H9 (cell line): ENCODE measurements around the gene U2AF1L4. TPM values are rescaled to one million over a fixed set of nuclear protein-coding genes. Genes with fewer than 3 reads are reported as not detected.
A peak's percentile ranks its signal among the peaks of the same experiment; 100 is the strongest.

ENCODE experiments used
- DNase-seq: peaks from one replicate; pipeline ENCODE4 v3.0.0-alpha.2; 2017
- H2AFZ ChIP-seq: one replicate; pipeline ENCODE4 v1.6.1; 2013; ENCODE audit warnings: mild to moderate bottlenecking, low read length, control low read depth, moderate library complexity
- H2AK5ac ChIP-seq: 2 replicates; pipeline ENCODE4 v1.6.1; 2013; ENCODE audit warnings: low read length, control low read depth, mixed read lengths; ENCODE audit not compliant: insufficient read length
- H2BK120ac ChIP-seq: one replicate; pipeline ENCODE4 v1.6.1; 2013; ENCODE audit warnings: low read depth, mild to moderate bottlenecking, low read length, control low read depth, inconsistent platforms; ENCODE audit not compliant: poor library complexity, severe bottlenecking
- H2BK12ac ChIP-seq: 2 replicates; pipeline ENCODE4 v1.6.1; 2013; ENCODE audit warnings: low read length, control low read depth, mixed read lengths, low read depth; ENCODE audit not compliant: insufficient read length
- H2BK15ac ChIP-seq: 2 replicates; pipeline ENCODE4 v1.6.1; 2013; ENCODE audit warnings: low read depth, low read length, control low read depth
- H2BK20ac ChIP-seq: one replicate; pipeline ENCODE4 v1.6.1; 2013; ENCODE audit warnings: low read depth, mild to moderate bottlenecking, low read length, control low read depth, inconsistent platforms; ENCODE audit not compliant: poor library complexity, severe bottlenecking
- H2BK5ac ChIP-seq: 2 replicates; pipeline ENCODE4 v1.6.1; 2013; ENCODE audit warnings: low read length, control low read depth, mixed read lengths; ENCODE audit not compliant: insufficient read length
- H3K14ac ChIP-seq: 2 replicates; pipeline ENCODE4 v1.6.1; 2013; ENCODE audit warnings: low read length, control low read depth; ENCODE audit not compliant: insufficient read depth
- H3K18ac ChIP-seq: 2 replicates; pipeline ENCODE4 v1.6.1; 2013; ENCODE audit warnings: low read depth, mild to moderate bottlenecking, mixed read lengths, low read length, control low read depth; ENCODE audit not compliant: insufficient read length
- H3K23ac ChIP-seq: 2 replicates; pipeline ENCODE4 v1.6.1; 2013; ENCODE audit warnings: low read length, control low read depth, mixed read lengths, low read depth; ENCODE audit not compliant: insufficient read length
- H3K23me2 ChIP-seq: 2 replicates; pipeline ENCODE4 v1.6.1; 2013; ENCODE audit warnings: low read depth, mild to moderate bottlenecking, mixed read lengths, low read length, control low read depth; ENCODE audit not compliant: insufficient read length, poor library complexity, severe bottlenecking
- H3K27ac ChIP-seq: 2 replicates; pipeline ENCODE4 v1.5.1; 2013; ENCODE audit warnings: low read length, control low read depth, mixed read lengths, low read depth; ENCODE audit not compliant: insufficient read length
- H3K27me3 ChIP-seq: 2 replicates; pipeline ENCODE4 v1.6.1; 2013; ENCODE audit warnings: low read length, control low read depth, inconsistent platforms; ENCODE audit not compliant: insufficient read depth
- H3K4ac ChIP-seq: 2 replicates; pipeline ENCODE4 v1.6.1; 2013; ENCODE audit warnings: low read depth, mild to moderate bottlenecking, control low read depth, inconsistent platforms, low read length, moderate library complexity
- H3K4me1 ChIP-seq: 2 replicates; pipeline ENCODE4 v1.6.1; 2013; ENCODE audit warnings: low read length, control low read depth, inconsistent platforms; ENCODE audit not compliant: insufficient read depth
- H3K4me2 ChIP-seq: 2 replicates; pipeline ENCODE4 v1.6.1; 2013; ENCODE audit warnings: low read length, control low read depth, mixed read lengths; ENCODE audit not compliant: insufficient read length, insufficient read depth
- H3K56ac ChIP-seq: 2 replicates; pipeline ENCODE4 v1.6.1; 2013; ENCODE audit warnings: low read depth, mild to moderate bottlenecking, mixed read lengths, low read length, control low read depth; ENCODE audit not compliant: insufficient read length
- H3K79me1 ChIP-seq: 2 replicates; pipeline ENCODE4 v1.6.1; 2013; ENCODE audit warnings: low read depth, mild to moderate bottlenecking, moderate library complexity, low read length, control low read depth, inconsistent platforms; ENCODE audit not compliant: insufficient read depth, poor library complexity, severe bottlenecking
- H3K79me2 ChIP-seq: 2 replicates; pipeline ENCODE4 v1.6.1; 2013; ENCODE audit warnings: low read length, control low read depth, inconsistent platforms; ENCODE audit not compliant: insufficient read depth
- H3K9ac ChIP-seq: 2 replicates; pipeline ENCODE4 v1.6.1; 2013; ENCODE audit warnings: low read length, control low read depth, mixed read lengths; ENCODE audit not compliant: insufficient read length; ENCODE audit errors: extremely low read depth
- H3K9me3 ChIP-seq: one replicate; pipeline ENCODE4 v1.6.1; 2013; ENCODE audit warnings: low read depth, low read length, inconsistent platforms; ENCODE audit not compliant: control insufficient read depth
- H3T11ph ChIP-seq: one replicate; pipeline ENCODE4 v1.6.1; 2013; ENCODE audit warnings: mild to moderate bottlenecking, low read length, control low read depth, inconsistent platforms
- H4K20me1 ChIP-seq: one replicate; pipeline ENCODE4 v1.6.1; 2013; ENCODE audit not compliant: control insufficient read depth, insufficient read length, insufficient read depth
- H4K5ac ChIP-seq: 2 replicates; pipeline ENCODE4 v1.6.1; 2013; ENCODE audit warnings: low read depth, mild to moderate bottlenecking, mixed read lengths, low read length, control low read depth; ENCODE audit not compliant: insufficient read length
- H4K8ac ChIP-seq: replicated peaks from 2 replicates; pipeline ENCODE4 v1.6.1; 2013; ENCODE audit warnings: low read length, control low read depth, mixed read lengths, low read depth; ENCODE audit not compliant: insufficient read length
- H4K91ac ChIP-seq: 2 replicates; pipeline ENCODE4 v1.6.1; 2013; ENCODE audit warnings: low read depth, mild to moderate bottlenecking, moderate library complexity, mixed read lengths, low read length, control low read depth; ENCODE audit not compliant: insufficient read length
- H3K27ac Mint-ChIP-seq, 3 experiments: 2 replicates in 2 of 3; 3 replicates in 1 of 3; pipeline ENCODE4 v1.8.0; 2020 to 2021; ENCODE audit warnings: mixed read lengths in 3 of 3, mild to moderate bottlenecking in 1 of 3, moderate library complexity in 1 of 3
- H3K27me3 Mint-ChIP-seq: 2 replicates; pipeline ENCODE4 v1.8.0; 2021; ENCODE audit warnings: low read depth, mild to moderate bottlenecking, moderate library complexity, mixed read lengths
- H3K36me3 Mint-ChIP-seq, 3 experiments: 2 replicates in 2 of 3; 3 replicates in 1 of 3; pipeline ENCODE4 v1.8.0; 2020 to 2021; ENCODE audit warnings: low read depth in 3 of 3, mixed read lengths in 3 of 3; ENCODE audit not compliant: insufficient read depth in 1 of 3
- H3K4me1 Mint-ChIP-seq, 2 experiments: 2 replicates each; pipeline ENCODE4 v1.8.0; 2020; ENCODE audit warnings: mixed read lengths in 2 of 2
- H3K4me3 Mint-ChIP-seq, 2 experiments: 2 replicates in 1 of 2; 3 replicates in 1 of 2; pipeline ENCODE4 v1.8.0; 2020 to 2021; ENCODE audit warnings: mild to moderate bottlenecking in 2 of 2, mixed read lengths in 2 of 2, moderate library complexity in 1 of 2
- H3K9me3 Mint-ChIP-seq, 2 experiments: 2 replicates in 1 of 2; 3 replicates in 1 of 2; pipeline ENCODE4 v1.8.0; 2020; ENCODE audit warnings: mild to moderate bottlenecking in 2 of 2, mixed read lengths in 2 of 2, moderate library complexity in 1 of 2
- WGBS: extraction: QIAGEN DNeasy Blood & Tissue Kit; methylation state at CpG from one replicate; pipeline ENCODE4 v1.1.7; 2013; ENCODE audit warnings: missing lambda C conversion rate, low lambda C conversion rate, mixed read lengths; ENCODE audit not compliant: insufficient read length; ENCODE audit errors: extremely low coverage; 5-methylcytosine and 5-hydroxymethylcytosine counted together
- total RNA-seq: library from RNA; stranded (reverse); gene quantifications from 2 replicates; pipeline ENCODE4 v1.2.1, GENCODE V29; 2021
- TF ChIP-seq, protein P1 (sequence below): fragments of 200-600 bp; sonication (generic); conservative IDR thresholded peaks from 3 replicates; pipeline ENCODE4 v1.8.0; 2021; ENCODE audit warnings: antibody characterized with exemption, mild to moderate bottlenecking

The U2AF1L4 gene
- total RNA-seq, 1 experiment from 2014 or later: 16.8 TPM

DNA sequence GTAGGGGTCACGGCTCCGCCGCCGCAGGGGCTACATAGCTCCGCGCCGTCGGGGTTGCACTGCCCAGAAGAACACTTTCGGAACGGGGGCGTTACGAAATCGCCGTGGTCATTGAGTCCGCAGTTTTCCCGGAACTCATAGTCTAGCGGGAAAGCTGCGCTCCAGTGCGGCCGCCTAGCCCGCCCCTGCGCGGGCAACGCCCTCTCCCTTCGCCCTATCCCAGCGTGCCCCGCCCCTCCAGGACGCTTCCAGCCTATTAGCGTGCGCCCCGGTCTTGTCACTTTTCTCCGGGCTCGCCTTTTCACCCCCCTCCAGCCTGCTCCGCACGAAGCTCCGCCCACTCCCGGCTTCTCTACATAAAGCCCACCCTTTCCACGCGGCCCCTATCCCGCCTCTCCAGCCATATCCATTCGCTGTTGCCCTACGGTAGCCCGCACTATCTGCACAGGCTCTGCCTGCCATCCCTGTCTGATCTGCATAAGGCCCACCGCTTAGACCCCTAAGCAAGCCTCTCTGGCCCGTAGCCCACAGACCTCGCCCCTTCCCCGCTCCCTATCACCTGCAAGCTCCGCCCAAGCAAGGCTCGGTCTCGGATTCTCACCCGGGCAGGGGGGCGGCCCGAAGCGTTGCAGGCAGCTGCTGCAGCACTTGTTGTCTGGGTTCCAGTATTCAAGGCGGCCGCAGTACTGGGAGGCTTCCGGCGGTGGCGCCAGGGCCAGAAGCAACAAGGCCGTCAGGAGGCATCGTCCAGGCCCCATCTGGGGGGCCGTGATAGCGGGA lies 4.6 kb downstream of the U2AF1L4 start:
- no peak overlapping the region for H4K5ac ChIP-seq
- WGBS: no CpG with 5 or more reads among the region's 63 CpGs
- no peak overlapping the region for H3K4ac ChIP-seq
- peak overlapping the region; percentile 25; the same call in 1 of the 2 replicates for H3K14ac ChIP-seq
- no peak overlapping the region for H2BK20ac ChIP-seq
- peak overlapping the region; percentile 58 for H3K4me2 ChIP-seq
- H2BK12ac ChIP-seq: no peak overlapping the region
- peaks cover 11 to 21% of the 10 kb centered on the region in 2 experiments for H3K4me1 Mint-ChIP-seq
- TF ChIP-seq, protein P1, sequence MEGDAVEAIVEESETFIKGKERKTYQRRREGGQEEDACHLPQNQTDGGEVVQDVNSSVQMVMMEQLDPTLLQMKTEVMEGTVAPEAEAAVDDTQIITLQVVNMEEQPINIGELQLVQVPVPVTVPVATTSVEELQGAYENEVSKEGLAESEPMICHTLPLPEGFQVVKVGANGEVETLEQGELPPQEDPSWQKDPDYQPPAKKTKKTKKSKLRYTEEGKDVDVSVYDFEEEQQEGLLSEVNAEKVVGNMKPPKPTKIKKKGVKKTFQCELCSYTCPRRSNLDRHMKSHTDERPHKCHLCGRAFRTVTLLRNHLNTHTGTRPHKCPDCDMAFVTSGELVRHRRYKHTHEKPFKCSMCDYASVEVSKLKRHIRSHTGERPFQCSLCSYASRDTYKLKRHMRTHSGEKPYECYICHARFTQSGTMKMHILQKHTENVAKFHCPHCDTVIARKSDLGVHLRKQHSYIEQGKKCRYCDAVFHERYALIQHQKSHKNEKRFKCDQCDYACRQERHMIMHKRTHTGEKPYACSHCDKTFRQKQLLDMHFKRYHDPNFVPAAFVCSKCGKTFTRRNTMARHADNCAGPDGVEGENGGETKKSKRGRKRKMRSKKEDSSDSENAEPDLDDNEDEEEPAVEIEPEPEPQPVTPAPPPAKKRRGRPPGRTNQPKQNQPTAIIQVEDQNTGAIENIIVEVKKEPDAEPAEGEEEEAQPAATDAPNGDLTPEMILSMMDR: no peak; the same call in 2 of the 3 replicates
- peak overlapping the region; percentile 71 to 90 for H3K4me3 Mint-ChIP-seq
- H3K9me3 Mint-ChIP-seq: no peaks in the 10 kb centered on the region
- H2BK120ac ChIP-seq: no peak overlapping the region
- no peak overlapping the region for H3T11ph ChIP-seq
- H2AFZ ChIP-seq: no peak overlapping the region
- no peaks in the 10 kb centered on the region for H3K79me1 ChIP-seq
- no peak overlapping the region for H4K91ac ChIP-seq
- H3K23ac ChIP-seq: no peak overlapping the region
- no peaks in the 10 kb centered on the region for H3K4me1 ChIP-seq
- no peaks in the 10 kb centered on the region for H3K79me2 ChIP-seq
- H4K8ac ChIP-seq: no peak overlapping the region
- H2BK5ac ChIP-seq: no peak overlapping the region
- H3K18ac ChIP-seq: peak overlapping the region; percentile 50
- no peaks in the 10 kb centered on the region for H4K20me1 ChIP-seq
- H3K9ac ChIP-seq: peak overlapping the region; percentile 11
- H3K27ac Mint-ChIP-seq: peak overlapping the region; percentile 93 to 99 (median 97)
- no peaks in the 10 kb centered on the region for H3K27me3 ChIP-seq
- H3K27me3 Mint-ChIP-seq: no peaks in the 10 kb centered on the region
- no peak overlapping the region for H2BK15ac ChIP-seq
- peaks cover 12% of the 10 kb centered on the region for H3K23me2 ChIP-seq
- H3K27ac ChIP-seq: no peak overlapping the region
- H2AK5ac ChIP-seq: no peak overlapping the region
- no peaks in the 10 kb centered on the region for H3K9me3 ChIP-seq
- DNase-seq: peak; percentile 98
- H3K56ac ChIP-seq: no peak overlapping the region
- peaks cover 25 to 38% (median 32%) of the 10 kb centered on the region in 3 experiments; a peak in 6 of 7 replicates for H3K36me3 Mint-ChIP-seq
